Keratinocyte (primary cell): ENCODE results near the gene ARFGEF3.

Experiments
- EZH2 ChIP-seq: IDR thresholded peaks from one replicate; pipeline ENCODE4 v1.6.1; 2012; ENCODE audit warnings: inconsistent platforms, mild to moderate bottlenecking, low read length, moderate library complexity
- TF ChIP-seq, protein P1 (sequence below), 3 experiments: IDR thresholded peaks in 1 of 3; conservative IDR thresholded peaks in 1 of 3; optimal IDR thresholded peaks in 1 of 3; 2 replicates in 2 of 3; 3 replicates in 1 of 3; pipeline versions ENCODE3 to v1.5.1; 2011; ENCODE audit warnings: low read length in 3 of 3, mild to moderate bottlenecking in 3 of 3, moderate library complexity in 2 of 3, control low read depth in 1 of 3, inconsistent platforms in 1 of 3; ENCODE audit not compliant: insufficient read depth in 2 of 3; ENCODE audit errors: extremely low read depth in 1 of 3

DNA sequence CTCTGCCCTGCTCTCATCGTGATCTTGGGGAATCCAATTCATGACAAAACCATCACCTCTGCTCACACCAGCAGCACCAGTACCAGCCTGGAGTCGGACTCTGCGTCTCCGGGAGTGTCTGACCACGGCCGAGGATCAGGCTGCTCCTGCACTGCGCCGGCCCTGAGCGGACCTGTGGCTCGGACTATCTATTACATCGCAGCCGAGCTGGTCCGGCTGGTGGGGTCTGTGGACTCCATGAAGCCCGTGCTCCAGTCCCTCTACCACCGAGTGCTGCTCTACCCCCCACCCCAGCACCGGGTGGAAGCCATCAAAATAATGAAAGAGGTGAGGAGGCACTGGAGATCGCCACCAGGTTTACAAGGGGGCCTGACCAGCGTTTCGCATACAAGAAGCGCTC lies 93.7 kb downstream of the ARFGEF3 start:
- TF ChIP-seq, protein P1, sequence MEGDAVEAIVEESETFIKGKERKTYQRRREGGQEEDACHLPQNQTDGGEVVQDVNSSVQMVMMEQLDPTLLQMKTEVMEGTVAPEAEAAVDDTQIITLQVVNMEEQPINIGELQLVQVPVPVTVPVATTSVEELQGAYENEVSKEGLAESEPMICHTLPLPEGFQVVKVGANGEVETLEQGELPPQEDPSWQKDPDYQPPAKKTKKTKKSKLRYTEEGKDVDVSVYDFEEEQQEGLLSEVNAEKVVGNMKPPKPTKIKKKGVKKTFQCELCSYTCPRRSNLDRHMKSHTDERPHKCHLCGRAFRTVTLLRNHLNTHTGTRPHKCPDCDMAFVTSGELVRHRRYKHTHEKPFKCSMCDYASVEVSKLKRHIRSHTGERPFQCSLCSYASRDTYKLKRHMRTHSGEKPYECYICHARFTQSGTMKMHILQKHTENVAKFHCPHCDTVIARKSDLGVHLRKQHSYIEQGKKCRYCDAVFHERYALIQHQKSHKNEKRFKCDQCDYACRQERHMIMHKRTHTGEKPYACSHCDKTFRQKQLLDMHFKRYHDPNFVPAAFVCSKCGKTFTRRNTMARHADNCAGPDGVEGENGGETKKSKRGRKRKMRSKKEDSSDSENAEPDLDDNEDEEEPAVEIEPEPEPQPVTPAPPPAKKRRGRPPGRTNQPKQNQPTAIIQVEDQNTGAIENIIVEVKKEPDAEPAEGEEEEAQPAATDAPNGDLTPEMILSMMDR (optimal IDR thresholded peaks at IDR 0.05 in 1 of 3, IDR thresholded peaks at IDR 0.05 in 1 of 3, conservative IDR thresholded peaks at IDR 0.05 in 1 of 3; ENCODE audit: extremely low read depth in 1 of 3, insufficient read depth in 2 of 3, low read length in 3 of 3) = no peak
- TF ChIP-seq EZH2 = no peak
